Rectal smooth muscle tissue (tissue), 1 donor: Measurements from ENCODE around the gene WDR72.

Source experiments
- H3K27ac ChIP-seq: one replicate; pipeline ENCODE4 v1.7.0; 2013; ENCODE audit warnings: low read depth, low read length, inconsistent platforms
- H3K27me3 ChIP-seq: one replicate; pipeline ENCODE4 v1.7.0; 2013; ENCODE audit warnings: low read length; ENCODE audit not compliant: control insufficient read depth, insufficient read depth
- H3K36me3 ChIP-seq: one replicate; pipeline ENCODE4 v1.7.0; 2013; ENCODE audit warnings: low read length; ENCODE audit not compliant: control insufficient read depth, insufficient read depth
- H3K4me1 ChIP-seq: one replicate; pipeline ENCODE4 v1.7.0; 2013; ENCODE audit warnings: low read length; ENCODE audit not compliant: control insufficient read depth, insufficient read depth
- H3K4me3 ChIP-seq: one replicate; pipeline ENCODE4 v1.7.0; 2013; ENCODE audit warnings: low read length
- H3K9ac ChIP-seq: one replicate; pipeline ENCODE4 v1.7.0; 2013; ENCODE audit warnings: low read length

Gene WDR72

DNA sequence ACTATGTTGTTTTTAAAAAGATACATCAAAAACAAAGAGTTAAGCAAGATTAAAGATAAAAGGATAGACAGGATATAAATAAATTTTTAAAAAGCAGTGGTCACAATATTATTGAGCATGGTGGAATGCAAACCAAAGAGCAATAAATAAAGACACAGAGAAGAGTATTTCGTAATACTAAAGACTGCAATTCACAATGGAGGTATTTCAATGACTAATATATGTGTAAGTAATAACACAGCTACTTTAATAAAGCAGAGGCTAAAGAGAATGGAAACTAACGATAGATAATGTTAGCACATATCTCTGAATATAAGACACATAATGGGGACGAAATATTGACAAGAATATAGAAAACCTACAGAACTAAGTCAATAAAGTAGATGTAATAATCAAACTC lies 219.6 kb downstream of the WDR72 start:
- H3K36me3 ChIP-seq = no peaks in the 10 kb centered on the region
- no peak overlapping the region for H3K9ac ChIP-seq
- H3K27ac ChIP-seq = no peak overlapping the region
- H3K4me1 ChIP-seq = no peaks in the 10 kb centered on the region
- H3K4me3 ChIP-seq = no peak overlapping the region
- H3K27me3 ChIP-seq = no peaks in the 10 kb centered on the region

DNA sequence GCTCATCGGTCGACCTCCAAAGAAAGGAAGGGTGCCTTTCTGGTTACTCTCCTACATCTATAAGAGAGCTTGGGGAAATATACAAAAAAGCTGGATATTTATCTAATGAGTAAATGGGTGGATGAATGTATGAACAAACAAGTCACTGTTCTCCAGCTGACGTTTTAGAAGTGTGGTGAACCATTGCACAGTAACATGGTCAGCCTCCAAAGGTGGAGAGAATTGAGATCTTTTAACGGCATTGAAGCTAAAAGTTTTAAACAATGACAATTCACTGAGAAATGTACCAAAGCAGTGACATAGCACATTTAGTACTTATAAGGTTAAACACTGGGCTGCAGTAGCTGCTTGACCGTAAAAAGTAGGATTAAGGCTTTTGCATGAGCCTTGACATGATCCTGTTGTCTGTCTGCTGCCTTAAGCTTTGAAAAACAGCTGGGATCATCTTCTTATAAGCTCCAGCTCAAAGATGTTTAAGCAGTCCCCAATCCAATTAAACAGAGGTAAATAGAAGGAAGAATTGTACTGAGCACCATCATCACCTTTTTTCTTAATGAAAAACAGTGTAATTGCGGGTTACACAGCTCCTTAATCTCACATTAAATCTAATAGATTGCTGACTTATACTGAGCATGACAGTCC lies 222.9 kb downstream of the WDR72 start:
- Histone ChIP-seq H3K36me3 (no peaks in the 10 kb centered on the region), H3K27ac (no peak overlapping the region), H3K9ac (no peak overlapping the region), H3K27me3 (no peaks in the 10 kb centered on the region), H3K4me1 (no peaks in the 10 kb centered on the region), H3K4me3 (no peak overlapping the region)

DNA sequence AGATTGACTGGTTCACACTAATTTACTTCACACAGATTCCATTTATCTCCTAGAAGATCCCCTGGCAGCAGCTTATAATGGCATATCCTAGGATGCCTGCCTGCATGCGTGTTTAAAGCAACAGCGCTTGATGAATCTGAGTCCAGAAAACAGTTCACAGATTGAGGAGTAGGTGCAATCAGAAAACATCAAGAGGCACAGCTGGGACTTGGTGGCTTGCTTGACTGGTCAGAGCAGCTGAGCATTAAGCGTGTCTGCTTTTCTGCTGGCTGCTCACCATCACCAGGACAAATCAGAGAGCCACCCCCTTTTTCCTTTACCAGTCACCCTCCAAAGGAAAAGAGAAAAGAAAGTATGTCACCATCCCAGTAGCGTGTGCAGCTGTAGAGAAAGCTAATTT lies 223.6 kb downstream of the WDR72 start:
- H3K4me3 ChIP-seq = no peak overlapping the region
- H3K27ac ChIP-seq = no peak overlapping the region
- H3K27me3 ChIP-seq = no peaks in the 10 kb centered on the region
- no peak overlapping the region for H3K9ac ChIP-seq
- no peaks in the 10 kb centered on the region for H3K36me3 ChIP-seq
- H3K4me1 ChIP-seq = no peaks in the 10 kb centered on the region

DNA sequence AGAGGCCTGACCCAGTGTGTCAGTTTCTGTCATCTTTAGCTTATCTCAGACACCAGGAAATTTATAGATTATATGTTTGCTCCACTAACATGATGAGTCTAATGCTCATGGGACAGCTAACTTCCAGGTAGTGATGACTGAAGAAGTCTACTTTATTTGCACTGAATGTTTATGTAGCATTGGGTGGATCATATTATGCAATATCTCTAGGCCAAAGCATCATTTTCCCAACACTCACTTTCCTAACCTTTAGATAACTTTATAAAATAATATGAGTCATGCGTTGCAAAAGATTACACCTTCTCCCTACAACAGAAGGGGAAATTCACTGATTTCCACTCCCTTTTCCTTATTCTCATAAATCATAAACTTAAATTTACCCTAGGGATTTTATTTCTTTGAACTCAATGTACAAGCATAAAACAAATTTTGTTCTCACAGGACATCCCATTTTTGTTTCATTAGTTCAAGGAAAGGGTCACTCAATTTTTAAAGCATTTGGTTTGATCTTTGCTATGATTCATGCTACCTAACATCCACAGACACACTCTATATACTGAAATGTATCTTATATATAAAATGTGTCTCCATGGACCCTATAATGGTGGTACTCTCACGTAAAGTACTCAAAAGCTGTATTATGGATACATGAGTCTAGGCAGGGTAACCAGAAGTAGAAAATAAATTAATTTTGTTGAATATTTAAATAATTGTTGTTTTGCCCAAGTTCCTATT lies 225.2 kb downstream of the WDR72 start:
- Histone ChIP-seq H3K27me3 (no peaks in the 10 kb centered on the region), H3K9ac (no peak overlapping the region), H3K4me3 (no peak overlapping the region), H3K27ac (no peak overlapping the region), H3K4me1 (no peaks in the 10 kb centered on the region), H3K36me3 (no peaks in the 10 kb centered on the region)

DNA sequence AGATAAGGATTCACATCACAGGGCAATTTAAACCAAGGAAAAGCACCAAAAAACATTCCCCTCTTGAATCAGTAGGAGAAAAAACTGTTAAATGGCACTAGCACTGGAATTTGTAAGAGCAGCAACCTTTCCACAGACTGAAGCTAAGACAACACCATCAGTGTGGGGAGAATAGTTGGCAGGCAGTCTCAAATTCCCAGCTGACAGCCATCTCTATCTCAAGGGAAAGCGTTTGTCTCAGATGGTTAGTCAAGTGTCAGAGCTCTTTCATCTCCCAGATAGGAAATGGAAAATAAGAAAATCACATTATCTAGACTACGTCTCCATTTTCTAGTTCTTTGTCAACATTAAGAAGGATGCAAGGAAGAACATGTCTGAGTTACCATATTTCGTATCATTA lies 228.7 kb downstream of the WDR72 start:
- no peaks in the 10 kb centered on the region for H3K36me3 ChIP-seq
- no peak overlapping the region for H3K4me3 ChIP-seq
- H3K4me1 ChIP-seq = no peaks in the 10 kb centered on the region
- H3K27me3 ChIP-seq = no peaks in the 10 kb centered on the region
- no peak overlapping the region for H3K27ac ChIP-seq
- no peak overlapping the region for H3K9ac ChIP-seq

DNA sequence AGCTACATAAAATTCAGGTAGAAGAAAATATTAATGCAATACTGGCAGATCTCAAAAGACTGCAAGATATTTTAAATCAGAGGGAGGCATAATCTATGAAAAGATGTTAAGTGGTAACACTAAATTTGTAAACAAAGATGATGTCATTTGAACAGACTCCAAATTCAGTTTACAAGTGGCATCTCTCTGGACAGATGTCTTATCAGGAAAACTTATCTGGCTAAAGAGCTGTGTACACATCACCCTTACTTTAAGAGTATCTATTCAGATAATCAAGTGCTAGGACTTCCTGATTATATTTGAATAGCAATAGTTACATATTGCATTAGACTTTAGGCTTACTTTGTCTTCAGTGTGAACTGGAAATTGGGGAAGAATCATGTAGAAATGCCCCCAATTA lies 231.5 kb downstream of the WDR72 start:
- Histone ChIP-seq H3K4me3 (no peak overlapping the region), H3K27ac (no peak overlapping the region), H3K36me3 (no peaks in the 10 kb centered on the region), H3K27me3 (no peaks in the 10 kb centered on the region), H3K9ac (no peak overlapping the region), H3K4me1 (no peaks in the 10 kb centered on the region)

DNA sequence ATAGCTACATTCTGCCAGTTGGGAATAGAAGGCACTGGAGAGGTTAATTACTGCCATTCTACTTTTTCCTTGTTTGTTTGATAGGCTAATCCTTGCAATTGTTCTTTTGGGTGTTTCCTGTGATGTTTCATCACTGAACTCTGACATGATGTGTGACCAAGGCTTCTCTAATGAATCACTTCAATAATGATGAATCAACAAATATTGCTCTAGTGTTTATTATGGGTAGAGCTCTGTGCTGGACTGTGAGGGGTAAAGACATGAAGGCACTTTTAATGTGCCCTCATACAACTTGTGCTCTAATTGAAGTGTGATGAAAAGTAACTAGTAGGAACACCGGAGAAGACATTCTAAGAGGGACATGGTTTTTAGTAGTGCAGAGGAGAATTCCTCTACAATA lies 233.6 kb downstream of the WDR72 start:
- no peaks in the 10 kb centered on the region for H3K27me3 ChIP-seq
- H3K4me1 ChIP-seq = no peaks in the 10 kb centered on the region
- H3K27ac ChIP-seq = no peak overlapping the region
- H3K36me3 ChIP-seq = no peaks in the 10 kb centered on the region
- no peak overlapping the region for H3K9ac ChIP-seq
- H3K4me3 ChIP-seq = no peak overlapping the region

DNA sequence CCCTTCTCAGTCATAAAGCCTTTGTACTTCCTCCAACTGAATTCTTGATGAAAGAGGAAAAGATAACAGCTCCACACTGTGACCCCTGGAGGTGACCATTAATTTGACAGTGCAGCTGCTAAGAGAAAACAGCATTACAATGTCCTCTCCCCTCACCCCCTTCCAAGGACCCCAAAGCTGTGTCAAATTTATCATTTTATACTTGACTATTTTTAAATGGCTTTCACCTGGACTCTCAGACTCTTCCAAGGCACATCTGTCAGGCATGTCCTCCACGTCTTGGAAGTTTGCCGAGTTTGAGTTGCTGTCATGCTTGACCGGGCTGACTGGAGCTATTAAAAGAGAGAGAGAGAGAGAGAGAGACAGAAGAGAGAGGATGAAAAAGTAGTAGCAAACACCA lies 236.5 kb downstream of the WDR72 start:
- H3K4me3 ChIP-seq = no peak overlapping the region
- no peaks in the 10 kb centered on the region for H3K4me1 ChIP-seq
- H3K9ac ChIP-seq = no peak overlapping the region
- no peaks in the 10 kb centered on the region for H3K27me3 ChIP-seq
- H3K36me3 ChIP-seq = no peaks in the 10 kb centered on the region
- no peak overlapping the region for H3K27ac ChIP-seq

DNA sequence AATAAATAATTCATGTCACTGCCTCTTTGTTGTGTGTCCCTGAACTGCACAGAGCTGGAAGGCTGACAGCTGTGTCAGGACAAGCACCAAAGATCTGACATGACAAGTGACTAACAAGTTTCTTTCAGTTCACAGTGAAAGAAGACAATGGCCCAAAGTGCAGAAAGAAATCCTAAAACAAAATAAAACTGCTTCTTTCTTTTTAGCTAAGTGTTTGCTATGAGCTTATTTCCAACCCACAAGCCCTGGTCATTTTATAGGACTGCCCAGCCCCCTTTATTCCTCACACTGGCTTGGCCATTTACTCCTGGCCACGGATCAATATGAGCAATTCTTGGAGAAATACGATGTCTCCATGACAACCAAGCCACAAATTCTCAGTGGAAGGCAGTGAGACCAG lies 238.5 kb downstream of the WDR72 start:
- no peaks in the 10 kb centered on the region for H3K27me3 ChIP-seq
- H3K4me3 ChIP-seq = no peak overlapping the region
- H3K36me3 ChIP-seq = no peaks in the 10 kb centered on the region
- H3K9ac ChIP-seq = no peak overlapping the region
- H3K27ac ChIP-seq = no peak overlapping the region
- H3K4me1 ChIP-seq = no peaks in the 10 kb centered on the region

DNA sequence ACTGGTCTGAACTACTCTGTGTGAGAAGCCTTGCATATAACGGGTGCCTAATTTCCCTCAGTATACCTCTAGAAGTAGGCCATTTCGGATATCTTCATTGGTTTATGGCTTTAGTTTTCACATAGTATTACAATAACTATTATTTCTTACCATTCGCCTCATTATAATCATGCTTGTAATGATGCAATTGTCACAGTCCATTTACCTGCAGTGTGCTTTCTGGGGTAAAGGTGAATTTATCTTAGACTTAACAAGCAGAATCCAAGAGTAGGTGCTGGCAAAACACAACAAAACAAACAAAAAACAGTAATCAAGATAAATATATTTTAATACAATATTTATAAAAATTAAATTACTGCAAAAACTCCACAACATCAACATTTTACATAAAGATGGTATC lies 246.0 kb downstream of the WDR72 start:
- Histone ChIP-seq H3K4me1 (no peaks in the 10 kb centered on the region), H3K36me3 (no peaks in the 10 kb centered on the region), H3K9ac (no peak overlapping the region), H3K27me3 (no peaks in the 10 kb centered on the region), H3K27ac (no peak overlapping the region), H3K4me3 (no peak overlapping the region)

DNA sequence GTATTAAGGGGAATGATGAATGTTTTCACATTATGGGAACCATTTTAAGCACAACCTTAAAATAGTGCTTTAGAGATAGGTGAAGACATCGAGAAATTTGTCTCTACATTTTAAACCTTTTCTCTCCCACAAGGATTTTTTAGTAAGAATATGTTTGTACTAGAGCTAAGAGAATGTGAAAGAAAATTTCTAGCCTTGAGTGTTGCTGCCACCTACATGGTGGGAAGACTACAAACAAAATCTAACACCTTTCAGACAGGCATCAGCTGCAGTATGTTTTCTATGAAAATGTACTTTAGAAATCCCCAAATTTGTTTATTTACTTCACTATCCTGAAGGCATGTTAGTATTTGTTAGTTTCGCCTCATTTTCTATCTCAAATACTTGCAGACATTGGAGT lies 247.4 kb downstream of the WDR72 start:
- no peak overlapping the region for H3K4me3 ChIP-seq
- no peaks in the 10 kb centered on the region for H3K27me3 ChIP-seq
- H3K4me1 ChIP-seq = no peaks in the 10 kb centered on the region
- H3K27ac ChIP-seq = no peak overlapping the region
- no peaks in the 10 kb centered on the region for H3K36me3 ChIP-seq
- H3K9ac ChIP-seq = no peak overlapping the region

DNA sequence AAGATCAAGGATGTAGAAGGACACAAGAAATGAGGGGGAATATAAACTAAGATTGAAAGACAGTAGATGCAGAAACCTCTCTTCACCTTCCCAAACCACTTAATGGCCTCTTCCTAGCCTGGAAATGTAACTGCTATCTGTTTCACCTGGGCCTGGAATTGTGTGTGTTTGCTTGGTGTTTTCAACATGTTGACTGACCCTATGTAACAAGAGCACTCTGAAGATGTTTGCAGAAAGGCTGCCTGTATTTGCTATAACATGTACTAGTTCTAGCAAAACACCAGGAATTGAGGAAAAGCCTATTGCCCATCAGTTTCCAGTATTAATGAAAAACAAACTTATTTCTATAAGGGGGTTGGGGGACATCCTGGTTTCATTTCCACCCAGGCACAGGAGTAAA lies 248.3 kb downstream of the WDR72 start:
- no peak overlapping the region for H3K27ac ChIP-seq

DNA sequence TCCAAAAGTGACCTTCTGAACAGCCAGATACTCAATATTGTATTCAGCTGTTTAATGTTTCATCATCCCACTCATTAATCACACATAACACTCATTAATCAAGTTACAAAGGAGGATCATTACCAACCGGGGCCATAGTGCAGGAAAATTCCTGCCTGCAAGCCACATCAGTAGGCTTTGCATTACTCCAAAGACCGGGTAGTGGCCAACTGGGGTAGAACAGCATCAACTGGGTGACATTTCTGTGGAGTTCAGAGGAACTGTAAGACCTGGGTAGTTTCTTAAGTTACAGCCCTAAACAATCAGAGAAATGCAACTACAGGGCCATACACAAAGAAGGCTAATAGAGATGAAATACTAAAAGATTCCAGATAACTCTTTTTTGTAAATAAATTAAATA lies 253.1 kb downstream of the WDR72 start:
- no peak overlapping the region for H3K9ac ChIP-seq
- no peak overlapping the region for H3K4me3 ChIP-seq
- H3K4me1 ChIP-seq = no peaks in the 10 kb centered on the region
- H3K36me3 ChIP-seq = no peaks in the 10 kb centered on the region
- H3K27ac ChIP-seq = no peak overlapping the region
- H3K27me3 ChIP-seq = no peaks in the 10 kb centered on the region

More for the DNA sequence above, 248.3 kb downstream of the WDR72 start:
- no peak overlapping the region for H3K4me3 ChIP-seq
- H3K9ac ChIP-seq = no peak overlapping the region
- no peaks in the 10 kb centered on the region for H3K4me1 ChIP-seq
- no peaks in the 10 kb centered on the region for H3K36me3 ChIP-seq
- H3K27me3 ChIP-seq = no peaks in the 10 kb centered on the region
